IPS DF 4.7 (cell line): ENCODE measurements around the gene TTLL11.

ENCODE experiments used
- DNase-seq: peaks from one replicate; pipeline ENCODE4 v3.0.0-alpha.2; 2013; ENCODE audit warnings: low spot score; ENCODE audit errors: extremely low read depth

TTLL11 gene

GRCh38 chr9:122092611-122093506, at the start of gene TTLL11:
Gene TTLL11 (minus strand): TSS chr9:122093308. CDS start chr9:122093148, 160 bp downstream.
- no peak for DNase-seq

DNA sequence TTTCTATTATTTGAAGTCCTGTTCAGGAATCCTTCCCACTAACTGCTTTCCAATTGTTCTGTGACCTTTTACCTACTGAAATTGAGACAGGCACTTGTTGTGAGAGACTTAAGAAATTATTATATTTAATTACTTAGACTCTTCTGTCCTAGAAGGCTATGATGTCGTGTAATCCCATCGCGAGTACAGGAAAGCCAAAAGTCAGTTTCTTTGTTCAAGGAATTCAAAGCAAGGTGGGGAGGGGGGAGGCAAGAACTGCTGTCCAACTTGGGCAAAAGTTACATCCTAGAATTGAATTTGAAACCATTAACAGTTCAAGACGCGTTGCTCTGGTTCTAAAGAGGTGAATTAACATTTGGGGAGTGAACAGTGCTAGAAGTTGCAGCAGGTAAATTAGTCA, 48.6 kb upstream of the TTLL11 start:
- no peak for DNase-seq

DNA sequence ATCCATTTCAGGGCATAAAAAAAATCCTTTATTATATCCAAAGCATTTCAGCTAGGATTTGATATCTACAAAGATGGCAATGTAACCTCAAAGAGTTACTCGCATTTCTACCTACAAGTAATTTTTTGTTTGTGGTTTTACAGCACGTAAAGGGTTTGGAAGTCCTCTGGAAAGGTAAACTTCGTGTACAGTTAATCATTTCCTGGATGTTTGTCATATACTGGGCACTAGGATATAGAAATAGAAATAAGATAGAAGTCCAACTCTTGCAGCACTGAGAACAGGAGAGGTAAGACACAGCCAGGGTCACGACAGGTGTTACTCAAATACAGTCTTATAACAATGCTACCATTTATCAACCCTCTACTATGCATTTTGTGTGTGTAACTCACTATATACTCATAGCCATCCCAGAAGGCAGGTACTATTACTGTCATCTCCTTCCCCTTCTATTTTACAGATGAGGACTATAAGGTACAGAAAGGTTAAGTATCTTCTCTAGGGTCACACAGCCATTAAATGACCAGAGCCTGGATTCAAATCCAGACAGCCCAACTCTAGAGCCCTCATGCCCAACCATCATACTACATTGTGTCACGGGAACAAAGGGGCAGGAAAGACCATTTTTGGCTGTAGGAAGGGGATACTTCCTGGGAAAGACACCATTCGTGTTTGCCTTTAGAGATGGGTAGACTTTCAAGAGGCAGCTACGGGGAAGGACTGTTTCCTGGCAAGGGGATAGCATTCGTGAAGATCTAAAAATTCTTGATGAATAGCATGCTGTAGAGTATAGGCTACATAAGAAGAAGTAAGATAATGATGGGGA, 47.5 kb upstream of the TTLL11 start:
- no peak for DNase-seq

GRCh38 chr9:122138560-122139268, 45.6 kb upstream of the TTLL11 start:
- DNase-seq, result no peak

DNA sequence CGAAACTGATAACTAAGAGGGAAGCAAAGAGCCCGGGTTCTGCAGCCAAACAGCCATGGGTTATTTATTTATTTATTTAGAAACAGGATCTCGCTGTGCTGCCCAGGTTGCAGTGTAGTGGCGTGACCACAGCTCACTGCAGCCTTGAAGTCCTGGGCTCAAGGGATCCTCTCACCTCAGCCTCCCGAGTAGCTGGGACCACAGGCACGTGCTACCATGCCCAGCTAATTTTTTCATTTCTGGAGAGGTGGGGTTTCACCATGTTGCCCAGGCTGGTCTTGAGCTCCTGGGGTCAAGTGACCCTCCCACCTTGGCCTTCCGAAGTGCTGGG, 42.4 kb upstream of the TTLL11 start:
- DNase-seq, result no peak

DNA sequence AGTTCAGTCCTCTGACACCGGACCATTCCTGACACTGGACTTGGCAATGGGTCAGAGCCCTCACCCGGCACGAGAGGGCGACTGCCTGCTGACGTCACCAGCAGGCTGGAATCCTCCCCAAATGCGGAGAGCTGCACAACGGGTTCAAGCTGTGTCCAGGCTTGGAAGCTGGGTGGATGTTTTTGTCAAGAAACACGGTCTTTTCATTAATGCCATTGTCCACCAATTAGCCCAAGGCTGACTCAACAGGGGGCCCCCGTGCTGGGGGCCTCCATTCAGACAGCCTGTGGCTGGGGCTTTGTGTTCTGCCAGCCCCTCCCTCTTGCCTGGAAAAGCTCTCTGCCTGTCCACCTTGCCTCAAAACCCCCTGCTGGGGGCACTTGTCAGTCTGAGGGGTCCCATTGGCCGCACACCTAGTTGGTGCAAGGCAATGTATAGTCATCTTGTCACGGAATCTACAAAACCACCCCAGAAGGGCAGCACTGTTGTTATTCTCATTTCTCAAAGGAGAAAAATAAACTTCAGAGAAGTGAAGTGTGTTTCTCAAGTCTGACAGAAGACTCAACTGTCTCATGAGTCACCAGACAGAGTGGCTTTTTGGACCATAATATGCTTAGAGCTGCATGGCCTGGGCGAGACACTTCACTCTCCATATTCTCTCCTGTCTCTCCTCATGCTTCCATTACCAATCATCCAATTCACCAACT, 41.9 kb upstream of the TTLL11 start:
- DNase-seq, result no peak

- DNase-seq, result no peak
Observed at GRCh38 chr9:122133984-122134535, 41.0 kb upstream of the TTLL11 start.

DNA sequence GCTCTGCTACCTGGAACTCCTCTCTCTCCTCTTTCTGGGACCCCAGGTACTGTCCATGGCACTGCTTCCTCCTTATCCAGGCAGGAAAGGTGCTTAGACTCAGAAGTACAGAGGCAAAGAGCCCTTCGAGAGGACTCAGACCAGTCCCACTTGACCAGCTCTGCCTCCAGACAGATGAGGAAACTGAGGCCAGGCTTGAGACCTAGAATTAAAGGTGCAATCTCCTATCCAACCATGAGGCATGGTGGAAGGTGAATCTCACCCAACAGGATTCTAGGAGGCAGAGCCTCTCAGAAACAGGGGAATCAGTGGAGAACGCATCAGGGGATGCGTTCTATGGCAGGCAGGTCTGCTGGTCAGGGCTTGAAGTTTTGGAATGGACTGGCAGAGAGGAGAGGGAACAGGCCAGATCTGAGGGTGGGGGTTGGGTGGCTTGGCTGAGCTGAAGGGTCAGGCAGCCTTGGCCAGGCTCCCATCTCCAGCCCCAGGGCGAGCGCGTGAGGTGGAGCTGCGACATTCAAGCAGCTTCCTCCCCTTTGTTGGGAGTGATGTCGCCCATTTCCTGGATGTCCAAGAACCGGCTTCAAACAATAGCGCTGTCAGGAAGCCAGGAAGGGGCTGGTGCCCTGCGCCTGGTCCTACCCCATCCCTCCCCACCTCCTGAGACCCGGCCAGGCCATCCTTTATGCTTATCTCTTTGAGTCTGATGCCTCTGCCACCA, 40.3 kb upstream of the TTLL11 start:
- DNase-seq, result no peak

GRCh38 chr9:122132539-122132938, 39.4 kb upstream of the TTLL11 start:
- DNase-seq, result no peak

- no peak for DNase-seq
Observed at GRCh38 chr9:122131401-122132001, 38.4 kb upstream of the TTLL11 start.

DNA sequence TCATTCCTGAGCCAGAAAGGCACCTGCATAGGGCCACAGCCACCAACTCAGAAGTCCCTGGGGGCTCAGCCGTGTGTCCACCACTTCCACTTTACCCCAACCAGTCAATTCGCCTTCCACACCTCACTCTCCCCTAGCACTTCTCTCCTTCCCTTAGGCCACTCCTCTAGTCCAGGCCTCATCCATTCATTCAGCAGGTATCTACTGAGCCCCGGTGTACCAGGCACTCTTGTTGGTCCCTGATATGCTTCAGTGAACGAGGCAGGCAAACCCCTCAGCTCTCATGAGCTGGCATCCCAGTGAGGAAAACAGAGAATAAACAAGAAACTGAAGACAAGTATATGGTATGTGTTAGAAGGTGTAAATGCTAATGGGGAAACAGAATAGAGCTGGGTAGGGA, 37.7 kb upstream of the TTLL11 start:
- no peak for DNase-seq

DNA sequence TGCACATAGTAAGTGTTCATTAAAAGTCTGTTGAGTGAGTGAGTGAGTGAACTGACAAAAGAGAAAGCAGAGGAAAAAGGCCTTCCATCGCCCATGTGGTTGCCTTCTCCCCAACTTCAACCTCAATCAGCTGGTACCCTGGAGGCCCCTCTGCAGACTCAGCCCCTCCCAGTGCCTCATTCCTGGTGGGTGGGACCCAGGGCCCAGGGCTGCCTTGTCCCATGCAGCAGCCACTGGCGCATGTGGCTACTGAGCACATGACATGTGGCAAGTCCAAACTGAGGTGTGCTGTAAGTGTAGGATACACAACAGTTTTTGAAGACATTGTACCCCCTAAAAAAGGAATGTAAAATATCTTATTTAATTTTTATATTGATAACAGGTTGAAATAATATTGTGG, 36.9 kb upstream of the TTLL11 start:
- no peak for DNase-seq

DNA sequence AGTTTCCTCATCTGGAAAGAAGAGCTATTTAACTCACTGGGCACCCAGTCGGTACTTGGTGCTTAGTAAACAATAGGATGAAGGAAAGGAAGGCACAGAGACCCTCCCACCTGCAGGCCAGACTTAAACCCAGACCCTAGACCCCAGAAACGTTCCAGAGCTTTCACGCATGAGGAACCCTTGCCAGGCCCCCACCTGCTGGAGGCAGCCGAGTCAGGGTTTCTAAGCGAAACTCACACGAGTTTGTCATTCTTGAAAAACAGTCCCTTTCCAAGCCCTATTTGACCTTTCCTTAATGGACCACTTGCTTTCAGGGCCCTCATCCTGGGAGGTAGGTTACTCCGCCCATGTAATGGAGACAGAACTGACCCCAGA, 35.8 kb upstream of the TTLL11 start:
- DNase-seq, result no peak

GRCh38 chr9:122128007-122128968, 35.2 kb upstream of the TTLL11 start:
- DNase-seq, result no peak

GRCh38 chr9:122127396-122127798, 34.3 kb upstream of the TTLL11 start:
- no peak for DNase-seq

DNA sequence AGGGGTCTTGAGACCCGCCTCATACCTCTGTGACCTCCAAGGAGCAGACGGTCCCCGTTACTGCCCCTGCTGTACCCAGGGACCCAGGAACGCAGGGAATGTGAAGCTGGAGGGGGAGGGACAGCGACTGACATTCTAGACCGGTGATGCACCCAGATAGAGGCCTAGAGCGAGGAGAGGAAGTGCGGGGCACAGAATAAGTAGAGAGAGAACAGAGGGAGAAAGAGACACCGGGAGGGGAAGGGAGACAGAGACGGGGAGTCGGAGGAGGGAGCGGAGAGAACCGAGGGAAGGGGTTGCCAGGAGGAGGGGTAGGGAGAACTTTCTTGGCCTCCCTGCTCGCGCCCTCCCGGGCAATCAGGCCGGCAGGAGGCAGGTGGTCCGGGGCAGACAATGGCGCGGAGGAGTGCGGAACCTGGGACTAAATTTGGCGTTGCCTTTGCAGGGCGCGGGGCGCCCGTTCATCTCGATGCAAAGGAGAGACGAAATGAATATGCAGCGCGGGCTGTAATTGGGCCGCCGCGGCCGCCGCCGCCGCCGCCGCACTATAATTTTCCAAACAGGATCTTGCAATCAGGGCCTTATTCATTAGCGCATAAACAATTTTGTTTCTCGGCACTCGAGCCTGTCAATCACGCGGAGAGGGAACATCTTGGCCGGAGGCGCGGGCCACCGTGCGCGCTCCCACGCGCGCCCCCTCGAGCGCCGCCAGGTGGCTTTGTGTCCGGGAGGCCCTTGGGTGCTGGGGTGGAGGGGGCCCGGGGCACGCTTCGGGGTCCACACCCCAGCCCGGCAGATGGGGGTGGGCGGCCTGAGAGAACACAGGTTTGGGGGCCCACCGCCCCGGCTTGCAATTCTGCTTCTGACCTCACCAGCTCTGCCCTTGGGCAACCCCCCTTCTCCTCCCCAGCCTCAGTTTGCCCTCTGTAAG, 33.5 kb upstream of the TTLL11 start:
- DNase-seq, result no peak

GRCh38 chr9:122125509-122126330, 32.6 kb upstream of the TTLL11 start:
- no peak for DNase-seq
